Activated CD4-positive, alpha-beta T cell treated with anti-CD3 and anti-CD28 coated beads, Interleukin-2, Interleukin-6, amounts not matched to agents 100 ng/mL and 50 ng/mL, durations not matched to agents 16 hours and 8 hours (primary cell): ENCODE data around the gene CLTC.
"Not testable (repeated sequence)": the region's sequence is repeated elsewhere in the genome, so short reads cannot be mapped to it uniquely, and the experiment has no call there.

Experiments
- DNase-seq: peaks from one replicate; pipeline ENCODE4 v3.0.0-alpha.2; 2020

The CLTC gene

GRCh38 chr17:59619298-59620063 is at the start of gene CLTC:
CLTC (plus strand) TSS chr17:59619895; CDS start chr17:59620132, 237 bp downstream.
- peak; percentile 93 for DNase-seq

GRCh38 chr17:59572301-59572924 is 47.3 kb upstream of the CLTC start:
- DNase-seq = peak; percentile 71

GRCh38 chr17:59584168-59584567 is 35.5 kb upstream of the CLTC start:
- DNase-seq = not testable (repeated sequence)

GRCh38 chr17:59600169-59600568 is 19.5 kb upstream of the CLTC start:
- no peak for DNase-seq

GRCh38 chr17:59601130-59601529 is 18.6 kb upstream of the CLTC start:
- DNase-seq = peak; percentile 81

GRCh38 chr17:59607061-59607460 is 12.6 kb upstream of the CLTC start:
- DNase-seq = no peak

- peak; percentile 38 for DNase-seq
These were observed 11.8 kb upstream of the CLTC start for GRCh38 chr17:59607817-59608403.

- DNase-seq = no peak
These were observed 8.2 kb upstream of the CLTC start for GRCh38 chr17:59611503-59611902.

- no peak for DNase-seq
These were observed 3.3 kb upstream of the CLTC start for GRCh38 chr17:59616253-59616920.

- DNase-seq = peak; percentile 16
These were observed 2.5 kb upstream of the CLTC start for GRCh38 chr17:59617156-59617732.

- no peak for DNase-seq
These were observed 729 bp upstream of the CLTC start for GRCh38 chr17:59619035-59619297.

- DNase-seq = no peak
These were observed 317 bp downstream of the CLTC start for GRCh38 chr17:59620064-59620359.

GRCh38 chr17:59620518-59621259 is 994 bp downstream of the CLTC start:
- DNase-seq = peak; percentile 75

GRCh38 chr17:59621771-59622170 is 2.1 kb downstream of the CLTC start:
- DNase-seq = no peak

GRCh38 chr17:59623151-59623550 is 3.5 kb downstream of the CLTC start:
- no peak for DNase-seq

GRCh38 chr17:59626756-59627155 is 7.1 kb downstream of the CLTC start:
- no peak for DNase-seq

- DNase-seq = no peak
These were observed 7.6 kb downstream of the CLTC start for GRCh38 chr17:59627274-59627673.

GRCh38 chr17:59627770-59628171 is 8.1 kb downstream of the CLTC start:
- peak; percentile 38 for DNase-seq

GRCh38 chr17:59629174-59629573 is 9.5 kb downstream of the CLTC start:
- no peak for DNase-seq

GRCh38 chr17:59631276-59631675 is 11.6 kb downstream of the CLTC start:
- no peak for DNase-seq

GRCh38 chr17:59632398-59632797 is 12.7 kb downstream of the CLTC start:
- no peak for DNase-seq

GRCh38 chr17:59633658-59634359 is 14.1 kb downstream of the CLTC start:
- no peak for DNase-seq
